Endothelial cell of umbilical vein (primary cell): ENCODE data around the gene PROB1. TPM values are rescaled to one million over a fixed set of nuclear protein-coding genes. Genes with fewer than 3 reads are reported as not detected.

Experiments used
- BruUV-seq: library from RNA; stranded (reverse); fragments of 400-500 nt; replicated peaks from 2 replicates; lab custom pipeline; 2021; lab: Mats Ljungman, UMichigan
- CTCF ChIA-PET: fragments of 300-600, 350-600 bp; sonication (Branson Sonifier 250); formaldehyde crosslinking; loops from one replicate; lab custom pipeline; 2021; ENCODE audit warnings: antibody characterized with exemption, inconsistent platforms; lab: Charles Lee
- POLR2A ChIA-PET: fragments of 300-600, 350-600 bp; sonication (Branson Sonifier 250); formaldehyde crosslinking; loops from one replicate; lab custom pipeline; 2021; ENCODE audit warnings: antibody characterized with exemption, inconsistent platforms; lab: Charles Lee
- DNase-seq: peaks from one replicate; pipeline ENCODE4 v3.0.0-alpha.2; 2011; ENCODE audit warnings: low read depth, low spot score
- FAIRE-seq: peaks from 2 replicates; lab custom pipeline; 2011; peaks lifted over from hg19 to GRCh38; lab: Jason Lieb, UNC
- H2AFZ ChIP-seq: 2 replicates; pipeline ENCODE4 v1.6.0; 2012; ENCODE audit warnings: low read depth, low read length, control low read depth, inconsistent platforms
- H3K27ac ChIP-seq: 2 replicates; pipeline ENCODE4 v1.5.1; 2011; ENCODE audit warnings: low read depth, mild to moderate bottlenecking, control low read depth, low read length, moderate library complexity; ENCODE audit not compliant: insufficient read depth
- H3K27me3 ChIP-seq, 2 experiments: 2 replicates each; pipeline versions ENCODE4 v1.6.0 to v1.6.1; 2011; ENCODE audit warnings: low read length in 2 of 2, mixed read lengths in 1 of 2; ENCODE audit not compliant: control insufficient read depth in 2 of 2, insufficient read depth in 2 of 2
- H3K36me3 ChIP-seq, 2 experiments: 2 replicates in 1 of 2; 3 replicates in 1 of 2; pipeline ENCODE4 v1.5.1; 2011; ENCODE audit warnings: low read length in 2 of 2, mild to moderate bottlenecking in 1 of 2, moderate library complexity in 1 of 2; ENCODE audit not compliant: control insufficient read depth in 2 of 2, insufficient read depth in 2 of 2; ENCODE audit errors: extremely low read depth in 1 of 2
- H3K4me1 ChIP-seq: 3 replicates; pipeline ENCODE4 v1.5.1; 2011; ENCODE audit warnings: mild to moderate bottlenecking, low read length; ENCODE audit not compliant: control insufficient read depth, insufficient read depth; ENCODE audit errors: extremely low read depth
- H3K4me2 ChIP-seq: 2 replicates; pipeline ENCODE4 v1.6.1; 2011; ENCODE audit warnings: low read length, control low read depth, mixed read lengths; ENCODE audit not compliant: insufficient read depth
- H3K4me3 ChIP-seq, 3 experiments: fragments of 200-600 bp in 1 of 3; sonication (generic), shearing (Covaris generic) in 1 of 3; replicated peaks in 1 of 3; 2 replicates each; pipeline ENCODE4 v1.5.1; 2011 to 2016; ENCODE audit warnings: control low read depth in 3 of 3, low read length in 3 of 3, mild to moderate bottlenecking in 2 of 3, inconsistent platforms in 1 of 3, low read depth in 1 of 3, moderate library complexity in 1 of 3; ENCODE audit not compliant: insufficient read depth in 1 of 3
- H3K79me2 ChIP-seq: 2 replicates; pipeline ENCODE4 v1.6.0; 2012; ENCODE audit warnings: low read length, inconsistent platforms; ENCODE audit not compliant: control insufficient read depth, insufficient read depth
- H3K9ac ChIP-seq: replicated peaks from 2 replicates; pipeline ENCODE3; 2011; ENCODE audit warnings: low read length, control low read depth; ENCODE audit not compliant: insufficient read depth; ENCODE audit errors: extremely low read depth
- H3K9me1 ChIP-seq: replicated peaks from 3 replicates; pipeline ENCODE4 v1.6.0; 2011; ENCODE audit warnings: mild to moderate bottlenecking, low read length; ENCODE audit not compliant: control insufficient read depth, insufficient read depth; ENCODE audit errors: extremely low read depth
- H3K9me3 ChIP-seq: replicated peaks from 2 replicates; pipeline ENCODE4 v1.5.1; 2012; ENCODE audit warnings: low read length, inconsistent platforms; ENCODE audit not compliant: control insufficient read depth, insufficient read depth
- H4K20me1 ChIP-seq: replicated peaks from 2 replicates; pipeline ENCODE3; 2011; ENCODE audit warnings: mild to moderate bottlenecking, low read length; ENCODE audit not compliant: control insufficient read depth, insufficient read depth; ENCODE audit errors: extremely low read depth
- CTCF ChIP-seq, 2 donors: IDR thresholded peaks; 1 replicate in 1 of 2; 2 replicates in 1 of 2; pipeline ENCODE4 v1.5.1; 2011; ENCODE audit warnings: low read length in 2 of 2, mild to moderate bottlenecking in 2 of 2, moderate library complexity in 2 of 2, control low read depth in 1 of 2, inconsistent platforms in 1 of 2, low read depth in 1 of 2; ENCODE audit not compliant: insufficient read depth in 1 of 2; ENCODE audit errors: extremely low read depth in 1 of 2
- EZH2 ChIP-seq: IDR thresholded peaks from 2 replicates; pipeline ENCODE4 v1.6.1; 2012; ENCODE audit warnings: borderline replicate concordance, low read depth, mild to moderate bottlenecking, moderate library complexity, low read length, inconsistent platforms; ENCODE audit not compliant: severe bottlenecking
- GATA2 ChIP-seq: IDR thresholded peaks from 2 replicates; pipeline ENCODE4 v1.7.0; 2011; ENCODE audit warnings: low read depth, mild to moderate bottlenecking, moderate library complexity, mixed read lengths, low read length; ENCODE audit not compliant: insufficient read length, insufficient read depth
- MAX ChIP-seq: IDR thresholded peaks from 2 replicates; pipeline ENCODE4 v1.6.1; 2011; ENCODE audit not compliant: insufficient read depth, insufficient read length
- MYC ChIP-seq: IDR thresholded peaks from one replicate; pipeline ENCODE4 v1.6.1; 2011; ENCODE audit warnings: mild to moderate bottlenecking, low read depth, low read length
- dilution Hi-C: fragments of 300-500 bp; cut with MboI; formaldehyde crosslinking; loops from one replicate; pipeline ENCODE4 v1.15.0; 2019; ENCODE audit warnings: low sequenced_read_pairs; ENCODE audit not compliant: extremely low pct_ligation_motif_present
- intact Hi-C: fragments of 100-400 bp; cut with micrococcal nuclease; formaldehyde crosslinking; loops from one replicate; pipeline ENCODE4 v1.10.0; 2022
- polyA plus RNA-seq, 4 experiments: library from polyadenylated mRNA; depleted of rRNA in 3 of 4; stranded (reverse) in 3 of 4; unstranded in 1 of 4; fragments of >200 nt; gene quantifications; 2 replicates each; pipeline versions ENCODE4 v1.2.1 to v1.2.3, GENCODE V29; 2011 to 2012; ENCODE audit warnings: missing spikeins in 1 of 4
- total RNA-seq: library from RNA; stranded (reverse); gene quantifications from 2 replicates; pipeline ENCODE4 v1.2.3, GENCODE V29; 2021

The PROB1 gene
- total and polyA plus RNA-seq, 2 donors (not counting 3 experiments of a cell fraction or from before 2014, with no cell fraction given) = 0.47 to 1.9 TPM

- TF ChIP-seq EZH2 (no peak), MAX (no peak), CTCF (IDR thresholded peaks at IDR 0.05; ENCODE audit: extremely low read depth in 1 of 2, insufficient read depth in 1 of 2, low read depth in 1 of 2, low read length in 2 of 2) (no peak), GATA2 (no peak), MYC (no peak)
- Histone ChIP-seq H2AFZ (no peak overlapping the region), H3K9me3 (no peaks in the 10 kb centered on the region), H3K9me1 (no peaks in the 10 kb centered on the region), H3K4me1 (peaks cover 25% of the 10 kb centered on the region), H3K27me3 (no peaks in the 10 kb centered on the region), H3K36me3 (peaks cover 10 to 12% of the 10 kb centered on the region in 2 experiments), H3K4me2 (no peak overlapping the region), H3K79me2 (no peaks in the 10 kb centered on the region), H3K9ac (no peak overlapping the region), H3K4me3 (no peak overlapping the region), H4K20me1 (no peaks in the 10 kb centered on the region), H3K27ac (no peak overlapping the region)
- DNase-seq = no peak
- dilution Hi-C loops (loop anchor here (10.0 kb wide), 1 partner anchor 109 kb away; no protein-coding TSS in a partner anchor), intact Hi-C loops (no loop called here)
- FAIRE-seq = no peak
- no TSS peak for BruUV-seq
- CTCF ChIA-PET = interaction anchor here (1.2 to 1.7 kb wide), 2 partner anchors 9 kb away, joined by 3 to 4 read pairs; no protein-coding TSS in a partner anchor
- POLR2A ChIA-PET = no interaction called here
Measured at GRCh38 chr5:139415869-139416268, 21.0 kb upstream of the PROB1 start.
